ENCODE measurements around the gene PFDN2. TPM values are rescaled to one million over a fixed set of nuclear protein-coding genes. Genes with fewer than 3 reads are reported as not detected.

The PFDN2 gene
- total RNA-seq, 1 donor from 2014 or later, result 74.1 TPM

- Histone ChIP-seq H3K4me2 (no peak overlapping the region), H2AFZ (replicated peaks) (no peak overlapping the region), H3K9me3 (ENCODE audit: low read depth) (no peaks in the 10 kb centered on the region), H3F3A (ENCODE audit: low read depth) (peaks cover 8% of the 10 kb centered on the region), H4K20me1 (ENCODE audit: low read depth) (no peaks in the 10 kb centered on the region), H3K4me3 (no peak overlapping the region), H3K4me1 (no peaks in the 10 kb centered on the region), H3K9ac (no peak overlapping the region), H3K27me3 (no peaks in the 10 kb centered on the region), H3K79me2 (ENCODE audit: low read depth) (peaks cover 20% of the 10 kb centered on the region), H3K27ac (no peak overlapping the region), H3K36me3 (no peaks in the 10 kb centered on the region)
- Mint-ChIP-seq H3K27ac (no peak overlapping the region), H3K27me3 (ENCODE audit: insufficient read depth, low read depth) (peaks cover 11% of the 10 kb centered on the region), H3K9me3 (no peaks in the 10 kb centered on the region), H3K4me3 (no peak overlapping the region), H3K4me1 (peaks cover 15% of the 10 kb centered on the region), H3K36me3 (peaks cover 16% of the 10 kb centered on the region)
- no peak for TF ChIP-seq CTCF (IDR thresholded peaks at IDR 0.05)
- no peak for TF ChIP-seq EZH2phosphoT487 (IDR thresholded peaks at IDR 0.05)
- TF ChIP-seq EZH2 (IDR thresholded peaks at IDR 0.05), result no peak
- no peak for DNase-seq (ENCODE audit: low spot score)
These were observed 17.3 kb downstream of the PFDN2 start for GRCh38 chr1:161100556-161100955.

- no peak overlapping the region for H3K27ac ChIP-seq
- Mint-ChIP-seq H3K4me3 (peak overlapping the region; percentile 91), H3K9me3 (no peaks in the 10 kb centered on the region), H3K27ac (no peak overlapping the region), H3K36me3 (peaks cover 14% of the 10 kb centered on the region), H3K4me1 (peaks cover 15% of the 10 kb centered on the region), H3K27me3 (ENCODE audit: insufficient read depth, low read depth) (peaks cover 13% of the 10 kb centered on the region)
- no peak overlapping the region for H3K9ac ChIP-seq
- H3K4me2 ChIP-seq, result peak overlapping the region; percentile 85
- H3K9me3 ChIP-seq (ENCODE audit: low read depth), result no peaks in the 10 kb centered on the region
- H3K36me3 ChIP-seq, result no peaks in the 10 kb centered on the region
- peaks cover 8% of the 10 kb centered on the region for H3F3A ChIP-seq (ENCODE audit: low read depth)
- TF ChIP-seq EZH2phosphoT487 (IDR thresholded peaks at IDR 0.05) (no peak), EZH2 (IDR thresholded peaks at IDR 0.05) (no peak), CTCF (IDR thresholded peaks at IDR 0.05) (no peak)
- H3K79me2 ChIP-seq (ENCODE audit: low read depth), result peaks cover 7% of the 10 kb centered on the region
- no peak overlapping the region for H2AFZ ChIP-seq (replicated peaks)
- DNase-seq (ENCODE audit: low spot score), result no peak
- H3K4me1 ChIP-seq, result no peaks in the 10 kb centered on the region
- H3K27me3 ChIP-seq, result no peaks in the 10 kb centered on the region
- no peaks in the 10 kb centered on the region for H4K20me1 ChIP-seq (ENCODE audit: low read depth)
- H3K4me3 ChIP-seq, result peak overlapping the region; percentile 84
These were observed 18.6 kb downstream of the PFDN2 start for GRCh38 chr1:161099090-161099802.

GRCh38 chr1:161098210-161099068 is 19.4 kb downstream of the PFDN2 start, which contains the start of gene KLHDC9:
KLHDC9 (plus strand) TSS chr1:161098361; CDS start chr1:161098536, 175 bp downstream.
- no peak within 1 kb of the TSS for H3K27ac ChIP-seq
- H3K9ac ChIP-seq, result peak within 1 kb of the TSS; percentile 64
- H3K79me2 ChIP-seq (ENCODE audit: low read depth), result no peaks in the 10 kb centered on the region
- H3K9me3 Mint-ChIP-seq, result no peaks in the 10 kb centered on the region
- peak within 1 kb of the TSS; percentile 54 for H3K27ac Mint-ChIP-seq
- no peaks in the 10 kb centered on the region for H3K9me3 ChIP-seq (ENCODE audit: low read depth)
- peaks cover 8% of the 10 kb centered on the region for H3F3A ChIP-seq (ENCODE audit: low read depth)
- peaks cover 15% of the 10 kb centered on the region for H3K4me1 Mint-ChIP-seq
- DNase-seq (ENCODE audit: low spot score), result peak; percentile 97
- H3K36me3 ChIP-seq, result no peaks in the 10 kb centered on the region
- peaks cover 13% of the 10 kb centered on the region for H3K27me3 Mint-ChIP-seq (ENCODE audit: insufficient read depth, low read depth)
- peaks cover 13% of the 10 kb centered on the region for H3K36me3 Mint-ChIP-seq
- no peaks in the 10 kb centered on the region for H3K27me3 ChIP-seq
- H2AFZ ChIP-seq (replicated peaks), result peak within 1 kb of the TSS; percentile 94
- H3K4me1 ChIP-seq, result no peaks in the 10 kb centered on the region
- peak within 1 kb of the TSS; percentile 84 for H3K4me3 ChIP-seq
- H4K20me1 ChIP-seq (ENCODE audit: low read depth), result no peaks in the 10 kb centered on the region
- peak within 1 kb of the TSS; percentile 85 for H3K4me2 ChIP-seq
- TF ChIP-seq EZH2 (IDR thresholded peaks at IDR 0.05) (no peak), EZH2phosphoT487 (IDR thresholded peaks at IDR 0.05) (no peak), CTCF (IDR thresholded peaks at IDR 0.05) (peak; percentile 35)
- H3K4me3 Mint-ChIP-seq, result peak within 1 kb of the TSS; percentile 91
